Measurements from ENCODE around the gene GTF2F2. TPM values are rescaled to one million over a fixed set of nuclear protein-coding genes. Genes with fewer than 3 reads are reported as not detected.

The GTF2F2 gene
- total and polyA plus RNA-seq, 9 of the 15 experiments (the other 6 are each of a cell fraction or from before 2014, with no cell fraction given): 19.7 to 44.8 (median 32.4) TPM

DNA sequence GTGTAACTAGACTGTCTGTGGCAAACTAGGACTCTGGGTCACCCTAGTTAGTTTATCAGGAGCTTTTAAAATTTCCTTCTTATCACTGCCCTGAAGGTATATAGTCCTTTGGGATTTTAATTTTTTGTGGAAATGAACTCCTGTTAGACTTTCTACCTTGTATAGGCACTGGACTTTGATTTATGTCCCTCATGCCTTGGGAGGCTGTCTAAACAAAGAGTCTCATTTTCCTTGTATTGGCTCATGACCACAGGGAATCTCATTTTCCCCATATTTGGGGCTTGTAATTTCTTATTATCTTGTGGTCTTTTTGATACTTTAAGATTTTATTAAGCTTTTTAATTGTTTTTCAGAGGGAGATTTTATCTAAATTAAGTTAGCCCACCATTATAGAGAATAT is 59.1 kb downstream of the GTF2F2 start:
- H3K27ac ChIP-seq (ENCODE audit: extremely low read depth, low read depth, low read length): no peak overlapping the region
- ChIA-PET POLR2A (no interaction called here), CTCF (ENCODE audit: low intra/inter-chr PET ratio) (no interaction called here)
- no peak overlapping the region for H3K4me3 ChIP-seq
- H3K4me2 ChIP-seq (ENCODE audit: insufficient read depth, low read length): no peak overlapping the region
- no peak overlapping the region for H2AFZ ChIP-seq (ENCODE audit: low read depth, low read length)
- H3K27me3 ChIP-seq (ENCODE audit: control insufficient read depth in 2 of 2, insufficient read depth in 2 of 2, low read length in 2 of 2): no peaks in the 10 kb centered on the region
- no peaks in the 10 kb centered on the region for H3K9me3 ChIP-seq (replicated peaks; ENCODE audit: control insufficient read depth, insufficient read depth, low read depth, low read length)
- in situ Hi-C loops (cut with MboI): no loop called here
- no peak for TF ChIP-seq TEAD2 (tag; IDR thresholded peaks at IDR 0.05)
- TF ChIP-seq MEIS2 (IDR thresholded peaks at IDR 0.05; ENCODE audit: partially characterized antibody): peak; percentile 18
- no TSS peak for BruUV-seq (replicated peaks)
- H3K9ac ChIP-seq (ENCODE audit: insufficient read depth in 1 of 2, low read depth in 2 of 2, low read length in 2 of 2): no peak overlapping the region
- peaks cover 10% of the 10 kb centered on the region; the same call in 2 of the 3 replicates for H3K36me3 ChIP-seq (ENCODE audit: control insufficient read depth, insufficient read depth, low read length)
- H3K9me1 ChIP-seq (ENCODE audit: control insufficient read depth, insufficient read depth, low read length): no peaks in the 10 kb centered on the region
- H3K79me2 ChIP-seq (ENCODE audit: control insufficient read depth, insufficient read depth, low read length): peaks cover 36% of the 10 kb centered on the region
- no peaks in the 10 kb centered on the region; a peak in 2 of 5 replicates for H3K4me1 ChIP-seq (replicated peaks in 1 of 2; ENCODE audit: control insufficient read depth in 2 of 2, insufficient read depth in 2 of 2, low read length in 2 of 2)
- no peak for ATAC-seq
- no peaks in the 10 kb centered on the region for H4K20me1 ChIP-seq (replicated peaks; ENCODE audit: control insufficient read depth, insufficient read depth, low read length)
- no peak for FAIRE-seq
- DNase-seq (ENCODE audit: extremely low read depth in 1 of 4, low spot score in 3 of 4): no peak
- intact Hi-C loops (cut with micrococcal nuclease): no loop called here

DNA sequence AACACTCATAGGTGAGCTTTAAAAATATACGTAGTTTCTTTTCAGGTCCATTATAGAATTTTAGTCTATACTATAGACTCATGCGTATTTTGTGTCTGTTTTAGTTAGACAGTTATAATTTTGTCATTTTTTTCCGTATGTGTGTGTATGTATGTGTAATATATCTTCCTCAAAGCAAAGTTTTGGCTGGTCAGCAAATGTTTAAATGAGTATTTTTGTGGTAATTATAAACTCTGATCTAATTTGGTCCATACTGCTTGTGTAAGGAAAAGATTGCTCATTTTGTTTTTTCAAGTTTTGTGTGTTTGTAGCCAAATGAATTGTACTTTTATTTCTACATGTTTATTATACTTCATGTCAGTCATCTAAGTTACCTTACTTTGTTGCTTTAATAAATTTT is 60.0 kb downstream of the GTF2F2 start:
- 63% methylated on average over 3 of the region's 3 CpGs for WGBS (ENCODE audit: insufficient coverage, low coverage, missing lambda C conversion rate)
- peaks cover 10% of the 10 kb centered on the region; the same call in 2 of the 3 replicates for H3K36me3 ChIP-seq (ENCODE audit: control insufficient read depth, insufficient read depth, low read length)
- intact Hi-C loops (cut with micrococcal nuclease) (no loop called here), in situ Hi-C loops (cut with MboI) (no loop called here)
- H3K9me1 ChIP-seq (ENCODE audit: control insufficient read depth, insufficient read depth, low read length): no peaks in the 10 kb centered on the region
- H3K9me3 ChIP-seq (replicated peaks; ENCODE audit: control insufficient read depth, insufficient read depth, low read depth, low read length): no peaks in the 10 kb centered on the region
- no peaks in the 10 kb centered on the region; a peak in 2 of 5 replicates for H3K4me1 ChIP-seq (replicated peaks in 1 of 2; ENCODE audit: control insufficient read depth in 2 of 2, insufficient read depth in 2 of 2, low read length in 2 of 2)
- TF ChIP-seq ZNF316 (IDR thresholded peaks at IDR 0.05) (peak; percentile 39; the same call in 1 of the 2 replicates), THRAP3 (IDR thresholded peaks at IDR 0.05; ENCODE audit: borderline replicate concordance) (no peak)
- DNase-seq (ENCODE audit: extremely low read depth in 1 of 4, low spot score in 3 of 4): no peak
- FAIRE-seq: no peak
- no peak overlapping the region for H3K27ac ChIP-seq (ENCODE audit: extremely low read depth, low read depth, low read length)
- no peak overlapping the region for H3K4me2 ChIP-seq (ENCODE audit: insufficient read depth, low read length)
- H3K9ac ChIP-seq (ENCODE audit: insufficient read depth in 1 of 2, low read depth in 2 of 2, low read length in 2 of 2): no peak overlapping the region
- POLR2A ChIA-PET: no interaction called here
- H3K27me3 ChIP-seq (ENCODE audit: control insufficient read depth in 2 of 2, insufficient read depth in 2 of 2, low read length in 2 of 2): no peaks in the 10 kb centered on the region
- no peak overlapping the region for H2AFZ ChIP-seq (ENCODE audit: low read depth, low read length)
- no peak overlapping the region for H3K4me3 ChIP-seq
- no peak for ATAC-seq
- no TSS peak for BruUV-seq (replicated peaks)
- H3K79me2 ChIP-seq (ENCODE audit: control insufficient read depth, insufficient read depth, low read length): peaks cover 36% of the 10 kb centered on the region
- H4K20me1 ChIP-seq (replicated peaks; ENCODE audit: control insufficient read depth, insufficient read depth, low read length): no peaks in the 10 kb centered on the region
- CTCF ChIA-PET (ENCODE audit: low intra/inter-chr PET ratio): no interaction called here
